ENCODE results near the gene CDH5.
"Not testable (repeated sequence)": the region's sequence is repeated elsewhere in the genome, so short reads cannot be mapped to it uniquely, and the experiment has no call there.

CDH5 gene

GRCh38 chr16:66325717-66326376 lies 40.6 kb upstream of the CDH5 start:
- TF ChIP-seq, protein P1, sequence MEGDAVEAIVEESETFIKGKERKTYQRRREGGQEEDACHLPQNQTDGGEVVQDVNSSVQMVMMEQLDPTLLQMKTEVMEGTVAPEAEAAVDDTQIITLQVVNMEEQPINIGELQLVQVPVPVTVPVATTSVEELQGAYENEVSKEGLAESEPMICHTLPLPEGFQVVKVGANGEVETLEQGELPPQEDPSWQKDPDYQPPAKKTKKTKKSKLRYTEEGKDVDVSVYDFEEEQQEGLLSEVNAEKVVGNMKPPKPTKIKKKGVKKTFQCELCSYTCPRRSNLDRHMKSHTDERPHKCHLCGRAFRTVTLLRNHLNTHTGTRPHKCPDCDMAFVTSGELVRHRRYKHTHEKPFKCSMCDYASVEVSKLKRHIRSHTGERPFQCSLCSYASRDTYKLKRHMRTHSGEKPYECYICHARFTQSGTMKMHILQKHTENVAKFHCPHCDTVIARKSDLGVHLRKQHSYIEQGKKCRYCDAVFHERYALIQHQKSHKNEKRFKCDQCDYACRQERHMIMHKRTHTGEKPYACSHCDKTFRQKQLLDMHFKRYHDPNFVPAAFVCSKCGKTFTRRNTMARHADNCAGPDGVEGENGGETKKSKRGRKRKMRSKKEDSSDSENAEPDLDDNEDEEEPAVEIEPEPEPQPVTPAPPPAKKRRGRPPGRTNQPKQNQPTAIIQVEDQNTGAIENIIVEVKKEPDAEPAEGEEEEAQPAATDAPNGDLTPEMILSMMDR (IDR thresholded peaks at IDR 0.05; ENCODE audit: insufficient read depth, low read length, poor library complexity, severe bottlenecking), result no peak
- Histone ChIP-seq H3K4me3 (replicated peaks; ENCODE audit: low read depth, low read length) (no peak overlapping the region), H3K27me3 (replicated peaks; ENCODE audit: control insufficient read depth, insufficient read depth, low read length) (no peaks in the 10 kb centered on the region; the same call in 1 of the 2 replicates), H3K36me3 (ENCODE audit: control insufficient read depth, insufficient read depth, low read length) (no peaks in the 10 kb centered on the region)
- no peak for DNase-seq (ENCODE audit: extremely low read depth, insufficient read length)

DNA sequence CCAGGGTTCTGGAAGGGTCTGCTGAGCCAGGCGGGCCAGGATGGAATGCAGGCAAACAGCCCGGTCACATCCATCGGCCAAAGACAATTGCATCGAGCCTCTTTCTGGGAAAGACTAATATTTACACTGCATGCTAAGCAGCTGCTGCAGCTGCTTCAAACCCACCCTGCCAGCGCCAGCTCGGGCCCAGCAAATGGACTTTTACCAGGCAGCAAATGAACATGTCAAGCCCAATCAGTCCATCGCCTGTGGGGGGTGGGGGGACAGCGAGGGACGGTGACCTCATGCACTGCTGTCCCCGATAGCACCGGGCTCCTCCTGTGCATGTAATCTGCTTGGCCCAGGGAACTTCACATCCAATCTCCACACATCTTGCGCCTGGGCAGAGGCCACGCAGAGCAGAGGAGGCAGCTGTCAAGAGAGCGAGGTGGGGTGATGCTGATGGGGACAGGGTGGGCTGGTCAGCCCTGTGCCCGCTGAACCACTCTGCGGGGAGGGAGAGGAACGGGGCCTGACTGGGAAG lies 39.4 kb upstream of the CDH5 start:
- Histone ChIP-seq H3K27me3 (replicated peaks; ENCODE audit: control insufficient read depth, insufficient read depth, low read length) (peaks cover 2% of the 10 kb centered on the region; the same call in 1 of the 2 replicates), H3K4me3 (replicated peaks; ENCODE audit: low read depth, low read length) (no peak overlapping the region), H3K36me3 (ENCODE audit: control insufficient read depth, insufficient read depth, low read length) (no peaks in the 10 kb centered on the region)
- TF ChIP-seq, protein P1 (IDR thresholded peaks at IDR 0.05; ENCODE audit: insufficient read depth, low read length, poor library complexity, severe bottlenecking), result no peak
- no peak for DNase-seq (ENCODE audit: extremely low read depth, insufficient read length)

GRCh38 chr16:66328282-66328681 lies 38.2 kb upstream of the CDH5 start:
- TF ChIP-seq, protein P1 (IDR thresholded peaks at IDR 0.05; ENCODE audit: insufficient read depth, low read length, poor library complexity, severe bottlenecking), result no peak
- peaks cover 2% of the 10 kb centered on the region; the same call in 1 of the 2 replicates for H3K27me3 ChIP-seq (replicated peaks; ENCODE audit: control insufficient read depth, insufficient read depth, low read length)
- H3K36me3 ChIP-seq (ENCODE audit: control insufficient read depth, insufficient read depth, low read length), result no peaks in the 10 kb centered on the region
- DNase-seq (ENCODE audit: extremely low read depth, insufficient read length), result no peak
- H3K4me3 ChIP-seq (replicated peaks; ENCODE audit: low read depth, low read length), result no peak overlapping the region

GRCh38 chr16:66331464-66331863 lies 35.0 kb upstream of the CDH5 start:
- DNase-seq (ENCODE audit: extremely low read depth, insufficient read length); H3K36me3 ChIP-seq (ENCODE audit: control insufficient read depth, insufficient read depth, low read length); H3K4me3 ChIP-seq (replicated peaks; ENCODE audit: low read depth, low read length); H3K27me3 ChIP-seq (replicated peaks; ENCODE audit: control insufficient read depth, insufficient read depth, low read length): not testable (repeated sequence)

GRCh38 chr16:66332634-66333610 lies 33.6 kb upstream of the CDH5 start:
- H3K36me3 ChIP-seq (ENCODE audit: control insufficient read depth, insufficient read depth, low read length), result no peaks in the 10 kb centered on the region
- no peak for DNase-seq (ENCODE audit: extremely low read depth, insufficient read length)
- no peak overlapping the region for H3K4me3 ChIP-seq (replicated peaks; ENCODE audit: low read depth, low read length)
- TF ChIP-seq, protein P1 (IDR thresholded peaks at IDR 0.05; ENCODE audit: insufficient read depth, low read length, poor library complexity, severe bottlenecking), result no peak
- peaks cover 2% of the 10 kb centered on the region for H3K27me3 ChIP-seq (replicated peaks; ENCODE audit: control insufficient read depth, insufficient read depth, low read length)

Data from GM06990 (cell line).